ENCODE data around the gene DHCR24.

Gene DHCR24

DNA sequence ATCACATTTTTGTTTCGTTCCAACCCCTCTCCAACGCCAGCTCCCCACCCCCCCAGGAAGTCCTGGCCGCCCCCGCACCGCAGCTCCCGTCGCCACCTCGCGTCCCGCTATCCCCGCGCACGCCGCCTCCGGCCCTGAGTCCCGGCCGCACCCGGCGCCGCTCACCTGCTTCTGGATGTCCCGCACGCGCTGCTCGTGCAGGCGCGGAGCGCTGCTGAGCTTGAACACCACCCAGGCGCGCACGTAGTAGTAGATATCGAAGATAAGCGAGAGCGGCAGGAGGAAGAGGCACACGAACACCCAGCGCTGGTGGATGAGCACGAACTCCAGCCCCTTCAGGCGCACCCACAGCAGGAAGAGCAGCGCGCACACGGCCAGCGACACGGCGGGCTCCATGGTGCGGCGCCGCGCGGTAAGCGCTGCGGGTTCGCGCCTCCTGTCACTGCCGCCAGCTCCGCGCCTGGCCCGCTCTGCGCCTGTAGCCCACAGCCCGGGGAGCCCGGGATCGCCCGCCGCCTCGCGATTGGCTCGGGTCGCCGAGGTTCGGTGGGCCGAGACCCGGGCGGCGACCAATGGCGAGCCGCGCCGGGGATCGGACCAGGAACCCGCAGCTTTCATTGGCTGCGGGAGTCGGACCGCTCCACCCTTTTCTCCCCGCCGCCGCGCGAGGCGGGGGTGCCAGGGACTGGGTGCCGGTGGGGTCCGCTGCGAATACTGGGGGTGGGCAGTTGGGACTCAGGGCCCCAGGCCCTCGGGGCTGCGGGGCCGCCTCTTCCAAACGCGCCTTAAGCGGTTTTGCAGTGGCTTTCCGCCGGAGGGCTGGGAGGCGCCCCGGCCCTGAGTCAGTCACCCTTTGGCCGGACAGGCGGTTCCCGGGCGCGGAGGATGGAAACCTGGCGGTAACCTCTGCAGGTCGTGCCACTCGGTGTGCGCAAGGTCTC is at the start of gene DHCR24 (continued):
- TF ChIP-seq, protein P1, sequence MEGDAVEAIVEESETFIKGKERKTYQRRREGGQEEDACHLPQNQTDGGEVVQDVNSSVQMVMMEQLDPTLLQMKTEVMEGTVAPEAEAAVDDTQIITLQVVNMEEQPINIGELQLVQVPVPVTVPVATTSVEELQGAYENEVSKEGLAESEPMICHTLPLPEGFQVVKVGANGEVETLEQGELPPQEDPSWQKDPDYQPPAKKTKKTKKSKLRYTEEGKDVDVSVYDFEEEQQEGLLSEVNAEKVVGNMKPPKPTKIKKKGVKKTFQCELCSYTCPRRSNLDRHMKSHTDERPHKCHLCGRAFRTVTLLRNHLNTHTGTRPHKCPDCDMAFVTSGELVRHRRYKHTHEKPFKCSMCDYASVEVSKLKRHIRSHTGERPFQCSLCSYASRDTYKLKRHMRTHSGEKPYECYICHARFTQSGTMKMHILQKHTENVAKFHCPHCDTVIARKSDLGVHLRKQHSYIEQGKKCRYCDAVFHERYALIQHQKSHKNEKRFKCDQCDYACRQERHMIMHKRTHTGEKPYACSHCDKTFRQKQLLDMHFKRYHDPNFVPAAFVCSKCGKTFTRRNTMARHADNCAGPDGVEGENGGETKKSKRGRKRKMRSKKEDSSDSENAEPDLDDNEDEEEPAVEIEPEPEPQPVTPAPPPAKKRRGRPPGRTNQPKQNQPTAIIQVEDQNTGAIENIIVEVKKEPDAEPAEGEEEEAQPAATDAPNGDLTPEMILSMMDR (tag by site-specific recombination; IDR thresholded peaks at IDR 0.05), result peak; percentile 52
- TF ChIP-seq ZXDB (tag by site-specific recombination; IDR thresholded peaks at IDR 0.05) (peak; percentile 47; the same call in 1 of the 2 replicates), ZFP69B (tag by site-specific recombination; IDR thresholded peaks at IDR 0.05) (peak; percentile 91), ZNF394 (tag by site-specific recombination; IDR thresholded peaks at IDR 0.05; ENCODE audit: borderline replicate concordance) (peak; percentile 13; the same call in 1 of the 2 replicates), ZIC2 (tag by site-specific recombination; IDR thresholded peaks at IDR 0.05) (peak; percentile 27; the same call in 1 of the 2 replicates), ZNF202 (tag by site-specific recombination; IDR thresholded peaks at IDR 0.05; ENCODE audit: borderline replicate concordance) (no peak), HOXC10 (CRISPR knock-in tag; IDR thresholded peaks at IDR 0.05) (no peak), ZNF747 (tag by site-specific recombination; IDR thresholded peaks at IDR 0.05) (no peak), ZNF23 (tag by site-specific recombination; IDR thresholded peaks at IDR 0.05; ENCODE audit: borderline replicate concordance) (no peak), ZBTB7A (tag by site-specific recombination; IDR thresholded peaks at IDR 0.05; ENCODE audit: low read depth) (peak; percentile 45; the same call in 1 of the 2 replicates), ZBTB20 (tag by site-specific recombination; IDR thresholded peaks at IDR 0.05) (peak; percentile 97), ZNF221 (tag by site-specific recombination; IDR thresholded peaks at IDR 0.05; ENCODE audit: borderline replicate concordance) (no peak), SP2 (tag by site-specific recombination; IDR thresholded peaks at IDR 0.05) (peak; percentile 87), ZNF133 (tag by site-specific recombination; IDR thresholded peaks at IDR 0.05) (no peak), KLF16 (tag by site-specific recombination; IDR thresholded peaks at IDR 0.05) (peak; percentile 17)
- TF ChIP-seq, protein P2, sequence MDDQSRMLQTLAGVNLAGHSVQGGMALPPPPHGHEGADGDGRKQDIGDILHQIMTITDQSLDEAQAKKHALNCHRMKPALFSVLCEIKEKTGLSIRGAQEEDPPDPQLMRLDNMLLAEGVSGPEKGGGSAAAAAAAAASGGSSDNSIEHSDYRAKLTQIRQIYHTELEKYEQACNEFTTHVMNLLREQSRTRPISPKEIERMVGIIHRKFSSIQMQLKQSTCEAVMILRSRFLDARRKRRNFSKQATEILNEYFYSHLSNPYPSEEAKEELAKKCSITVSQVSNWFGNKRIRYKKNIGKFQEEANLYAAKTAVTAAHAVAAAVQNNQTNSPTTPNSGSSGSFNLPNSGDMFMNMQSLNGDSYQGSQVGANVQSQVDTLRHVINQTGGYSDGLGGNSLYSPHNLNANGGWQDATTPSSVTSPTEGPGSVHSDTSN (CRISPR knock-in tag; IDR thresholded peaks at IDR 0.05), result peak; percentile 73; the same call in 1 of the 2 replicates
- TF ChIP-seq, protein P3, sequence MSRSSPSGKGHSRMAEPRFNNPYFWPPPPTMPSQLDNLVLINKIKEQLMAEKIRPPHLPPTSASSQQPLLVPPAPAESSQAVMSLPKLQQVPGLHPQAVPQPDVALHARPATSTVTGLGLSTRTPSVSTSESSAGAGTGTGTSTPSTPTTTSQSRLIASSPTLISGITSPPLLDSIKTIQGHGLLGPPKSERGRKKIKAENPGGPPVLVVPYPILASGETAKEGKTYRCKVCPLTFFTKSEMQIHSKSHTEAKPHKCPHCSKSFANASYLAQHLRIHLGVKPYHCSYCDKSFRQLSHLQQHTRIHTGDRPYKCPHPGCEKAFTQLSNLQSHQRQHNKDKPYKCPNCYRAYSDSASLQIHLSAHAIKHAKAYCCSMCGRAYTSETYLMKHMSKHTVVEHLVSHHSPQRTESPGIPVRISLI (tag by site-specific recombination; IDR thresholded peaks at IDR 0.05), result no peak
- TF ChIP-seq, protein P4, sequence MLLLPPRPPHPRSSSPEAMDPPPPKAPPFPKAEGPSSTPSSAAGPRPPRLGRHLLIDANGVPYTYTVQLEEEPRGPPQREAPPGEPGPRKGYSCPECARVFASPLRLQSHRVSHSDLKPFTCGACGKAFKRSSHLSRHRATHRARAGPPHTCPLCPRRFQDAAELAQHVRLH (tag by site-specific recombination; IDR thresholded peaks at IDR 0.05), result peak; percentile 54; the same call in 1 of the 2 replicates
- TF ChIP-seq, protein P5, sequence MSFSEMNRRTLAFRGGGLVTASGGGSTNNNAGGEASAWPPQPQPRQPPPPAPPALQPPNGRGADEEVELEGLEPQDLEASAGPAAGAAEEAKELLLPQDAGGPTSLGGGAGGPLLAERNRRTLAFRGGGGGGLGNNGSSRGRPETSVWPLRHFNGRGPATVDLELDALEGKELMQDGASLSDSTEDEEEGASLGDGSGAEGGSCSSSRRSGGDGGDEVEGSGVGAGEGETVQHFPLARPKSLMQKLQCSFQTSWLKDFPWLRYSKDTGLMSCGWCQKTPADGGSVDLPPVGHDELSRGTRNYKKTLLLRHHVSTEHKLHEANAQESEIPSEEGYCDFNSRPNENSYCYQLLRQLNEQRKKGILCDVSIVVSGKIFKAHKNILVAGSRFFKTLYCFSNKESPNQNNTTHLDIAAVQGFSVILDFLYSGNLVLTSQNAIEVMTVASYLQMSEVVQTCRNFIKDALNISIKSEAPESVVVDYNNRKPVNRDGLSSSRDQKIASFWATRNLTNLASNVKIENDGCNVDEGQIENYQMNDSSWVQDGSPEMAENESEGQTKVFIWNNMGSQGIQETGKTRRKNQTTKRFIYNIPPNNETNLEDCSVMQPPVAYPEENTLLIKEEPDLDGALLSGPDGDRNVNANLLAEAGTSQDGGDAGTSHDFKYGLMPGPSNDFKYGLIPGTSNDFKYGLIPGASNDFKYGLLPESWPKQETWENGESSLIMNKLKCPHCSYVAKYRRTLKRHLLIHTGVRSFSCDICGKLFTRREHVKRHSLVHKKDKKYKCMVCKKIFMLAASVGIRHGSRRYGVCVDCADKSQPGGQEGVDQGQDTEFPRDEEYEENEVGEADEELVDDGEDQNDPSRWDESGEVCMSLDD (tag by site-specific recombination; IDR thresholded peaks at IDR 0.05), result peak; percentile 97
- TF ChIP-seq, protein P6, sequence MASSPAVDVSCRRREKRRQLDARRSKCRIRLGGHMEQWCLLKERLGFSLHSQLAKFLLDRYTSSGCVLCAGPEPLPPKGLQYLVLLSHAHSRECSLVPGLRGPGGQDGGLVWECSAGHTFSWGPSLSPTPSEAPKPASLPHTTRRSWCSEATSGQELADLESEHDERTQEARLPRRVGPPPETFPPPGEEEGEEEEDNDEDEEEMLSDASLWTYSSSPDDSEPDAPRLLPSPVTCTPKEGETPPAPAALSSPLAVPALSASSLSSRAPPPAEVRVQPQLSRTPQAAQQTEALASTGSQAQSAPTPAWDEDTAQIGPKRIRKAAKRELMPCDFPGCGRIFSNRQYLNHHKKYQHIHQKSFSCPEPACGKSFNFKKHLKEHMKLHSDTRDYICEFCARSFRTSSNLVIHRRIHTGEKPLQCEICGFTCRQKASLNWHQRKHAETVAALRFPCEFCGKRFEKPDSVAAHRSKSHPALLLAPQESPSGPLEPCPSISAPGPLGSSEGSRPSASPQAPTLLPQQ (tag by site-specific recombination; IDR thresholded peaks at IDR 0.05), result peak; percentile 96
- TF ChIP-seq, protein P7, sequence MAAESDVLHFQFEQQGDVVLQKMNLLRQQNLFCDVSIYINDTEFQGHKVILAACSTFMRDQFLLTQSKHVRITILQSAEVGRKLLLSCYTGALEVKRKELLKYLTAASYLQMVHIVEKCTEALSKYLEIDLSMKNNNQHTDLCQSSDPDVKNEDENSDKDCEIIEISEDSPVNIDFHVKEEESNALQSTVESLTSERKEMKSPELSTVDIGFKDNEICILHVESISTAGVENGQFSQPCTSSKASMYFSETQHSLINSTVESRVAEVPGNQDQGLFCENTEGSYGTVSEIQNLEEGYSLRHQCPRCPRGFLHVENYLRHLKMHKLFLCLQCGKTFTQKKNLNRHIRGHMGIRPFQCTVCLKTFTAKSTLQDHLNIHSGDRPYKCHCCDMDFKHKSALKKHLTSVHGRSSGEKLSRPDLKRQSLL (tag by site-specific recombination; IDR thresholded peaks at IDR 0.05), result 0 out of 2 replicates have a peak, but pooled peaks have one; percentile 2
- TF ChIP-seq, protein P8, sequence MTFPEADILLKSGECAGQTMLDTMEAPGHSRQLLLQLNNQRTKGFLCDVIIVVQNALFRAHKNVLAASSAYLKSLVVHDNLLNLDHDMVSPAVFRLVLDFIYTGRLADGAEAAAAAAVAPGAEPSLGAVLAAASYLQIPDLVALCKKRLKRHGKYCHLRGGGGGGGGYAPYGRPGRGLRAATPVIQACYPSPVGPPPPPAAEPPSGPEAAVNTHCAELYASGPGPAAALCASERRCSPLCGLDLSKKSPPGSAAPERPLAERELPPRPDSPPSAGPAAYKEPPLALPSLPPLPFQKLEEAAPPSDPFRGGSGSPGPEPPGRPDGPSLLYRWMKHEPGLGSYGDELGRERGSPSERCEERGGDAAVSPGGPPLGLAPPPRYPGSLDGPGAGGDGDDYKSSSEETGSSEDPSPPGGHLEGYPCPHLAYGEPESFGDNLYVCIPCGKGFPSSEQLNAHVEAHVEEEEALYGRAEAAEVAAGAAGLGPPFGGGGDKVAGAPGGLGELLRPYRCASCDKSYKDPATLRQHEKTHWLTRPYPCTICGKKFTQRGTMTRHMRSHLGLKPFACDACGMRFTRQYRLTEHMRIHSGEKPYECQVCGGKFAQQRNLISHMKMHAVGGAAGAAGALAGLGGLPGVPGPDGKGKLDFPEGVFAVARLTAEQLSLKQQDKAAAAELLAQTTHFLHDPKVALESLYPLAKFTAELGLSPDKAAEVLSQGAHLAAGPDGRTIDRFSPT (tag by site-specific recombination; IDR thresholded peaks at IDR 0.05), result peak; percentile 72; the same call in 1 of the 2 replicates
- TF ChIP-seq, protein P9, sequence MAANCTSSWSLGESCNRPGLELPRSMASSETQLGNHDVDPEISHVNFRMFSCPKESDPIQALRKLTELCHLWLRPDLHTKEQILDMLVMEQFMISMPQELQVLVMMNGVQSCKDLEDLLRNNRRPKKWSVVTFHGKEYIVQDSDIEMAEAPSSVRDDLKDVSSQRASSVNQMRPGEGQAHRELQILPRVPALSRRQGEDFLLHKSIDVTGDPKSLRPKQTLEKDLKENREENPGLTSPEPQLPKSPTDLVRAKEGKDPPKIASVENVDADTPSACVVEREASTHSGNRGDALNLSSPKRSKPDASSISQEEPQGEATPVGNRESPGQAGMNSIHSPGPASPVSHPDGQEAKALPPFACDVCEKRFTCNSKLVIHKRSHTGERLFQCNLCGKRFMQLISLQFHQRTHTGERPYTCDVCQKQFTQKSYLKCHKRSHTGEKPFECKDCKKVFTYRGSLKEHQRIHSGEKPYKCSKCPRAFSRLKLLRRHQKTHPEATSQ (tag by site-specific recombination; IDR thresholded peaks at IDR 0.05), result peak; percentile 72; the same call in 1 of the 2 replicates

Data from HEK293 (cell line).